HepG2 (cell line): ENCODE measurements around the gene CHSY3. TPM values are rescaled to one million over a fixed set of nuclear protein-coding genes. Genes with fewer than 3 reads are reported as not detected.

ENCODE experiments used
- ATAC-seq: fragments of 200-7000 bp; cut with Tn5 transposase; 3 replicates; pipeline ENCODE4 v1.9.1; 2020; ENCODE audit warnings: mild to moderate bottlenecking, moderate library complexity
- BruUV-seq: library from RNA; stranded (reverse); fragments of 400-500 nt; replicated peaks from 2 replicates; lab custom pipeline; 2021; lab: Mats Ljungman, UMichigan
- CTCF ChIA-PET: fragments of 300-600 bp; formaldehyde crosslinking; extraction: SDS; loops from one replicate; lab custom pipeline; 2021; ENCODE audit warnings: low total read pairs, inconsistent platforms, low intra/inter-chr PET ratio; lab: Yijun Ruan, JAX
- POLR2A ChIA-PET: fragments of 350-600 bp; sonication (Branson Sonifier 250); formaldehyde crosslinking; loops from one replicate; lab custom pipeline; 2020; ENCODE audit warnings: antibody characterized with exemption, inconsistent platforms; lab: Yijun Ruan, JAX
- DNase-seq: peaks from one replicate; pipeline ENCODE4 v3.0.0-alpha.2; 2015; ENCODE audit warnings: low spot score
- FAIRE-seq: peaks from 3 replicates; lab custom pipeline; 2011; peaks lifted over from hg19 to GRCh38; lab: Jason Lieb, UNC
- H2AFZ ChIP-seq: one replicate; pipeline ENCODE4 v1.6.1; 2011; ENCODE audit warnings: low read length, inconsistent platforms
- H3K27ac ChIP-seq: fragments of 300-600 bp; 3 replicates; pipeline ENCODE4 v1.8.0; 2011; ENCODE audit warnings: mixed run types, mild to moderate bottlenecking, mixed read lengths, low read length, inconsistent platforms; ENCODE audit not compliant: insufficient read depth; ENCODE audit errors: extremely low read length
- H3K27me3 ChIP-seq, 2 experiments: fragments of 200-600 bp in 1 of 2; 2 replicates in 1 of 2; 3 replicates in 1 of 2; pipeline versions ENCODE4 v1.6.0 to v1.8.0; 2011; ENCODE audit warnings: low read length in 2 of 2, mild to moderate bottlenecking in 2 of 2, moderate library complexity in 2 of 2, inconsistent platforms in 1 of 2; ENCODE audit not compliant: insufficient read depth in 2 of 2, control insufficient read depth in 1 of 2
- H3K36me3 ChIP-seq, 2 experiments: fragments of 200-600 bp in 1 of 2; replicated peaks in 1 of 2; 2 replicates in 1 of 2; 3 replicates in 1 of 2; pipeline versions ENCODE4 v1.5.1 to v1.8.0; 2011; ENCODE audit warnings: low read length in 2 of 2, inconsistent platforms in 1 of 2; ENCODE audit not compliant: insufficient read depth in 2 of 2, control insufficient read depth in 1 of 2
- H3K4me1 ChIP-seq: 2 replicates; pipeline ENCODE4 v1.5.1; 2012; ENCODE audit warnings: low read length, inconsistent platforms; ENCODE audit not compliant: insufficient read depth
- H3K4me2 ChIP-seq: 2 replicates; pipeline ENCODE4 v1.6.0; 2011; ENCODE audit warnings: low read depth, low read length, inconsistent platforms
- H3K4me3 ChIP-seq, 3 experiments: fragments of 200-600 bp in 1 of 3; sonication (generic), shearing (Covaris generic) in 1 of 3; replicated peaks in 1 of 3; 2 replicates each; pipeline ENCODE4 v1.5.1; 2011 to 2016; ENCODE audit warnings: low read length in 3 of 3, inconsistent platforms in 2 of 3, low read depth in 2 of 3, mild to moderate bottlenecking in 2 of 3, control low read depth in 1 of 3, mixed read lengths in 1 of 3; ENCODE audit not compliant: insufficient read depth in 1 of 3
- H3K79me2 ChIP-seq: one replicate; pipeline ENCODE4 v1.6.1; 2011; ENCODE audit warnings: low read length, inconsistent platforms; ENCODE audit not compliant: insufficient read depth
- H3K9ac ChIP-seq: 2 replicates; pipeline ENCODE4 v1.6.0; 2011; ENCODE audit warnings: mild to moderate bottlenecking, low read depth, low read length, inconsistent platforms; ENCODE audit not compliant: insufficient read depth
- H3K9me3 ChIP-seq: 2 replicates; pipeline ENCODE4 v1.5.1; 2012; ENCODE audit warnings: mild to moderate bottlenecking, low read length
- H4K20me1 ChIP-seq: 2 replicates; pipeline ENCODE4 v1.6.0; 2011; ENCODE audit warnings: inconsistent platforms, mild to moderate bottlenecking, low read length, moderate library complexity; ENCODE audit not compliant: insufficient read depth
- SP140L ChIP-seq: sonication (generic); formaldehyde crosslinking; IDR thresholded peaks from 2 replicates; pipeline ENCODE4 v1.4.0; 2020; ENCODE audit warnings: missing genetic modification reagents, borderline replicate concordance
- THAP11 ChIP-seq: IDR thresholded peaks from 2 replicates; pipeline ENCODE4 v1.6.1; 2016; ENCODE audit warnings: missing biosample characterization, missing genetic modification reagents
- ZBTB8A ChIP-seq: sonication (generic); formaldehyde crosslinking; IDR thresholded peaks from 2 replicates; pipeline ENCODE4 v1.4.0; 2020; ENCODE audit warnings: mild to moderate bottlenecking, low read depth, missing genetic modification reagents, borderline replicate concordance
- ZNF792 ChIP-seq: IDR thresholded peaks from 2 replicates; pipeline ENCODE4 v1.6.1; 2016
- WGBS: methylation state at CpG from one replicate; pipeline ENCODE4 v1.1.6; 2017; ENCODE audit warnings: low lambda C conversion rate; 5-methylcytosine and 5-hydroxymethylcytosine counted together
- in situ Hi-C: cut with HindIII; loops from 2 replicates; pipeline ENCODE4 v1.10.0; 2017; ENCODE audit warnings: low pct_unique_long_range_greater_than_20kb; ENCODE audit not compliant: extremely low pct_ligation_motif_present
- intact Hi-C: fragments of 100-400 bp; cut with micrococcal nuclease; formaldehyde crosslinking; loops from one replicate; pipeline ENCODE4 v1.10.0; 2022; ENCODE audit not compliant: unreplicated experiment
- polyA plus RNA-seq, 8 experiments: library from polyadenylated mRNA; depleted of rRNA in 3 of 8; stranded (reverse) in 7 of 8; unstranded in 1 of 8; fragments of >200 nt; fragmentation: Illumina TruSeq in 4 of 8; extraction: Trizol in 4 of 8; gene quantifications; 2 replicates each; pipeline versions ENCODE4 v1.2.1 to v1.2.3, GENCODE V29; 2011 to 2016; ENCODE audit warnings: low read depth in 4 of 8, missing spikeins in 1 of 8, mixed read lengths in 1 of 8; ENCODE audit not compliant: insufficient read depth in 1 of 8
- total RNA-seq, 5 experiments: library from RNA; depleted of rRNA; stranded (reverse); fragments of >200 nt; fragmentation: Illumina TruSeq; extraction: Trizol; gene quantifications; 2 replicates each; pipeline ENCODE4 v1.2.3, GENCODE V29; 2016; ENCODE audit warnings: low read depth in 1 of 5
- TF ChIP-seq, protein P1 (sequence below): sonication (generic); formaldehyde crosslinking; IDR thresholded peaks from 2 replicates; pipeline ENCODE4 v1.4.0; 2020; ENCODE audit warnings: missing genetic modification reagents, borderline replicate concordance
- TF ChIP-seq, protein P2 (sequence below): sonication (generic); formaldehyde crosslinking; IDR thresholded peaks from 2 replicates; pipeline ENCODE4 v1.9.0; 2021; ENCODE audit warnings: mild to moderate bottlenecking, missing genetic modification reagents
- TF ChIP-seq, protein P3 (sequence below): sonication (generic); formaldehyde crosslinking; IDR thresholded peaks from 2 replicates; pipeline ENCODE4 v1.4.0; 2020; ENCODE audit warnings: mild to moderate bottlenecking, missing genetic modification reagents
- TF ChIP-seq, protein P4 (sequence below), 2 experiments: sonication (generic) in 1 of 2; formaldehyde crosslinking in 1 of 2; IDR thresholded peaks; 2 replicates each; pipeline versions ENCODE4 v1.4.0 to v1.6.1; 2016 to 2020; ENCODE audit warnings: borderline replicate concordance in 1 of 2, low read depth in 1 of 2, mild to moderate bottlenecking in 1 of 2, missing genetic modification reagents in 1 of 2

CHSY3 gene
- total and polyA plus RNA-seq, 2 of the 13 experiments (the other 11 are each of a cell fraction or from before 2014, with no cell fraction given), result 0.26 to 4.1 TPM

DNA sequence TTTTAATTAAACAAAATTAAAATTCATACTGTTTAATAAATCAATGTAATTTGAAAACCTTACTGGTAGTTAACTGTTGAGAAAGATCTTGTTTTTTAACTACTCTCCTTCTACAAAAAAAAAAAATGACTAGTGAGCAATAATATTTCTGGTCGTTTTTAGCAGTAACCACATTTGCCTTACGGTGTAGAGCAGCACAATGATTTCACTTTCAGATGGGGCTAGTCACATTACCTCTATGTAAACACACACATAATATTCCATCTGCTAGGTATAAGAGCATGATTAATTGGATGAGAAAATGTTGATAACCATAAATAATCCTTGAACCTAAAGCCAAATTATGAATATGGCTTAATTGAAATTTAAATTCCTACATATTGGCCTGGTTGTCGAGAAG lies 198.1 kb downstream of the CHSY3 start:
- in situ Hi-C loops, result loop anchor here (25.0 kb wide), 2 partner anchors 610 to 1010 kb away; no protein-coding TSS in a partner anchor

More for the DNA sequence above, 198.1 kb downstream of the CHSY3 start:
- ATAC-seq, result no peak
- no peaks in the 10 kb centered on the region for H3K79me2 ChIP-seq
- H3K4me3 ChIP-seq, result no peak overlapping the region
- H3K4me2 ChIP-seq, result no peak overlapping the region
- H3K36me3 ChIP-seq, result no peaks in the 10 kb centered on the region
- ChIA-PET CTCF (no interaction called here), POLR2A (no interaction called here)
- intact Hi-C loops, result no loop called here
- no peaks in the 10 kb centered on the region for H3K9me3 ChIP-seq
- FAIRE-seq, result no peak
- 27% methylated on average over 3 of the region's 3 CpGs for WGBS
- no TSS peak for BruUV-seq
- TF ChIP-seq, protein P1, sequence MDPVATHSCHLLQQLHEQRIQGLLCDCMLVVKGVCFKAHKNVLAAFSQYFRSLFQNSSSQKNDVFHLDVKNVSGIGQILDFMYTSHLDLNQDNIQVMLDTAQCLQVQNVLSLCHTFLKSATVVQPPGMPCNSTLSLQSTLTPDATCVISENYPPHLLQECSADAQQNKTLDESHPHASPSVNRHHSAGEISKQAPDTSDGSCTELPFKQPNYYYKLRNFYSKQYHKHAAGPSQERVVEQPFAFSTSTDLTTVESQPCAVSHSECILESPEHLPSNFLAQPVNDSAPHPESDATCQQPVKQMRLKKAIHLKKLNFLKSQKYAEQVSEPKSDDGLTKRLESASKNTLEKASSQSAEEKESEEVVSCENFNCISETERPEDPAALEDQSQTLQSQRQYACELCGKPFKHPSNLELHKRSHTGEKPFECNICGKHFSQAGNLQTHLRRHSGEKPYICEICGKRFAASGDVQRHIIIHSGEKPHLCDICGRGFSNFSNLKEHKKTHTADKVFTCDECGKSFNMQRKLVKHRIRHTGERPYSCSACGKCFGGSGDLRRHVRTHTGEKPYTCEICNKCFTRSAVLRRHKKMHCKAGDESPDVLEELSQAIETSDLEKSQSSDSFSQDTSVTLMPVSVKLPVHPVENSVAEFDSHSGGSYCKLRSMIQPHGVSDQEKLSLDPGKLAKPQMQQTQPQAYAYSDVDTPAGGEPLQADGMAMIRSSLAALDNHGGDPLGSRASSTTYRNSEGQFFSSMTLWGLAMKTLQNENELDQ (CRISPR knock-in tag), result no peak
- TF ChIP-seq, protein P2, sequence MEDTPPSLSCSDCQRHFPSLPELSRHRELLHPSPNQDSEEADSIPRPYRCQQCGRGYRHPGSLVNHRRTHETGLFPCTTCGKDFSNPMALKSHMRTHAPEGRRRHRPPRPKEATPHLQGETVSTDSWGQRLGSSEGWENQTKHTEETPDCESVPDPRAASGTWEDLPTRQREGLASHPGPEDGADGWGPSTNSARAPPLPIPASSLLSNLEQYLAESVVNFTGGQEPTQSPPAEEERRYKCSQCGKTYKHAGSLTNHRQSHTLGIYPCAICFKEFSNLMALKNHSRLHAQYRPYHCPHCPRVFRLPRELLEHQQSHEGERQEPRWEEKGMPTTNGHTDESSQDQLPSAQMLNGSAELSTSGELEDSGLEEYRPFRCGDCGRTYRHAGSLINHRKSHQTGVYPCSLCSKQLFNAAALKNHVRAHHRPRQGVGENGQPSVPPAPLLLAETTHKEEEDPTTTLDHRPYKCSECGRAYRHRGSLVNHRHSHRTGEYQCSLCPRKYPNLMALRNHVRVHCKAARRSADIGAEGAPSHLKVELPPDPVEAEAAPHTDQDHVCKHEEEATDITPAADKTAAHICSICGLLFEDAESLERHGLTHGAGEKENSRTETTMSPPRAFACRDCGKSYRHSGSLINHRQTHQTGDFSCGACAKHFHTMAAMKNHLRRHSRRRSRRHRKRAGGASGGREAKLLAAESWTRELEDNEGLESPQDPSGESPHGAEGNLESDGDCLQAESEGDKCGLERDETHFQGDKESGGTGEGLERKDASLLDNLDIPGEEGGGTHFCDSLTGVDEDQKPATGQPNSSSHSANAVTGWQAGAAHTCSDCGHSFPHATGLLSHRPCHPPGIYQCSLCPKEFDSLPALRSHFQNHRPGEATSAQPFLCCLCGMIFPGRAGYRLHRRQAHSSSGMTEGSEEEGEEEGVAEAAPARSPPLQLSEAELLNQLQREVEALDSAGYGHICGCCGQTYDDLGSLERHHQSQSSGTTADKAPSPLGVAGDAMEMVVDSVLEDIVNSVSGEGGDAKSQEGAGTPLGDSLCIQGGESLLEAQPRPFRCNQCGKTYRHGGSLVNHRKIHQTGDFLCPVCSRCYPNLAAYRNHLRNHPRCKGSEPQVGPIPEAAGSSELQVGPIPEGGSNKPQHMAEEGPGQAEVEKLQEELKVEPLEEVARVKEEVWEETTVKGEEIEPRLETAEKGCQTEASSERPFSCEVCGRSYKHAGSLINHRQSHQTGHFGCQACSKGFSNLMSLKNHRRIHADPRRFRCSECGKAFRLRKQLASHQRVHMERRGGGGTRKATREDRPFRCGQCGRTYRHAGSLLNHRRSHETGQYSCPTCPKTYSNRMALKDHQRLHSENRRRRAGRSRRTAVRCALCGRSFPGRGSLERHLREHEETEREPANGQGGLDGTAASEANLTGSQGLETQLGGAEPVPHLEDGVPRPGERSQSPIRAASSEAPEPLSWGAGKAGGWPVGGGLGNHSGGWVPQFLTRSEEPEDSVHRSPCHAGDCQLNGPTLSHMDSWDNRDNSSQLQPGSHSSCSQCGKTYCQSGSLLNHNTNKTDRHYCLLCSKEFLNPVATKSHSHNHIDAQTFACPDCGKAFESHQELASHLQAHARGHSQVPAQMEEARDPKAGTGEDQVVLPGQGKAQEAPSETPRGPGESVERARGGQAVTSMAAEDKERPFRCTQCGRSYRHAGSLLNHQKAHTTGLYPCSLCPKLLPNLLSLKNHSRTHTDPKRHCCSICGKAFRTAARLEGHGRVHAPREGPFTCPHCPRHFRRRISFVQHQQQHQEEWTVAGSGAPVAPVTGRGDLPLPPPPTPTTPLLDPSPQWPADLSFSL (CRISPR knock-in tag), result no peak
- no peak for TF ChIP-seq ZBTB8A (CRISPR knock-in tag)
- TF ChIP-seq, protein P3, sequence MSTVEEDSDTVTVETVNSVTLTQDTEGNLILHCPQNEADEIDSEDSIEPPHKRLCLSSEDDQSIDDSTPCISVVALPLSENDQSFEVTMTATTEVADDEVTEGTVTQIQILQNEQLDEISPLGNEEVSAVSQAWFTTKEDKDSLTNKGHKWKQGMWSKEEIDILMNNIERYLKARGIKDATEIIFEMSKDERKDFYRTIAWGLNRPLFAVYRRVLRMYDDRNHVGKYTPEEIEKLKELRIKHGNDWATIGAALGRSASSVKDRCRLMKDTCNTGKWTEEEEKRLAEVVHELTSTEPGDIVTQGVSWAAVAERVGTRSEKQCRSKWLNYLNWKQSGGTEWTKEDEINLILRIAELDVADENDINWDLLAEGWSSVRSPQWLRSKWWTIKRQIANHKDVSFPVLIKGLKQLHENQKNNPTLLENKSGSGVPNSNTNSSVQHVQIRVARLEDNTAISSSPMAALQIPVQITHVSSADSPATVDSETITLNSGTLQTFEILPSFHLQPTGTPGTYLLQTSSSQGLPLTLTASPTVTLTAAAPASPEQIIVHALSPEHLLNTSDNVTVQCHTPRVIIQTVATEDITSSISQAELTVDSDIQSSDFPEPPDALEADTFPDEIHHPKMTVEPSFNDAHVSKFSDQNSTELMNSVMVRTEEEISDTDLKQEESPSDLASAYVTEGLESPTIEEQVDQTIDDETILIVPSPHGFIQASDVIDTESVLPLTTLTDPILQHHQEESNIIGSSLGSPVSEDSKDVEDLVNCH (CRISPR knock-in tag), result no peak
- no peak for TF ChIP-seq ZNF792 (CRISPR knock-in tag)
- TF ChIP-seq, protein P4, sequence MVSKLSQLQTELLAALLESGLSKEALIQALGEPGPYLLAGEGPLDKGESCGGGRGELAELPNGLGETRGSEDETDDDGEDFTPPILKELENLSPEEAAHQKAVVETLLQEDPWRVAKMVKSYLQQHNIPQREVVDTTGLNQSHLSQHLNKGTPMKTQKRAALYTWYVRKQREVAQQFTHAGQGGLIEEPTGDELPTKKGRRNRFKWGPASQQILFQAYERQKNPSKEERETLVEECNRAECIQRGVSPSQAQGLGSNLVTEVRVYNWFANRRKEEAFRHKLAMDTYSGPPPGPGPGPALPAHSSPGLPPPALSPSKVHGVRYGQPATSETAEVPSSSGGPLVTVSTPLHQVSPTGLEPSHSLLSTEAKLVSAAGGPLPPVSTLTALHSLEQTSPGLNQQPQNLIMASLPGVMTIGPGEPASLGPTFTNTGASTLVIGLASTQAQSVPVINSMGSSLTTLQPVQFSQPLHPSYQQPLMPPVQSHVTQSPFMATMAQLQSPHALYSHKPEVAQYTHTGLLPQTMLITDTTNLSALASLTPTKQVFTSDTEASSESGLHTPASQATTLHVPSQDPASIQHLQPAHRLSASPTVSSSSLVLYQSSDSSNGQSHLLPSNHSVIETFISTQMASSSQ (IDR thresholded peaks at IDR 0.05; ENCODE audit: low read depth), result no peak
- TF ChIP-seq, protein P4 (CRISPR knock-in tag; IDR thresholded peaks at IDR 0.05; ENCODE audit: borderline replicate concordance), result no peak
- TF ChIP-seq THAP11, result no peak
- no peak for TF ChIP-seq SP140L (CRISPR knock-in tag)
- no peaks in the 10 kb centered on the region; the same call in 1 of the 2 replicates for H4K20me1 ChIP-seq
- H3K27me3 ChIP-seq, result no peaks in the 10 kb centered on the region
- H3K27ac ChIP-seq, result no peak overlapping the region
- no peak overlapping the region for H2AFZ ChIP-seq
- no peak for DNase-seq
- H3K9ac ChIP-seq, result no peak overlapping the region
- H3K4me1 ChIP-seq, result no peaks in the 10 kb centered on the region
